Measurements from ENCODE around the gene JAK1. TPM values are rescaled to one million over a fixed set of nuclear protein-coding genes. Genes with fewer than 3 reads are reported as not detected.

JAK1 gene
- total RNA-seq, 2 experiments from 2014 or later = 213 to 236 TPM

DNA sequence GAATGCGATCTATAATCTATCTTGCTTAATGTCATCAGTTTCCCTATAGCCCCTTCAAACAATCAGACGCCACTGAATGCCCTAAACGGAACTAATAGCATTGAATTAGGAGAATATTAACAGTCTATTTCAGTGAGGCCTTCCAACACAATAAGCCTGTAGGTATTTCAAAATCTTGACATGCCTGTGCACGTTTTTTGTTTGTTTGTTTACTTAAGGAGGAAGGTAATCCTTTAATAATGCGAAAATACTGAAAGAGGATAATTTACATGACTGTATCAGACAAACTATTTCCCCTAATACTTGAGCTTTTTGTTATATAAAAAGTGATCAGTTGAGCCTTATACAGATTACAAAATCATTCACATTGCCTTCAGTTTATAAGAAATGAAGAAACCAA, 29.0 kb upstream of the JAK1 start:
- H3K36me3 Mint-ChIP-seq = peaks cover 9% of the 10 kb centered on the region
- ATAC-seq (ENCODE audit: low read depth) (no peak), DNase-seq (no peak)
- H3K27ac Mint-ChIP-seq = no peak overlapping the region
- no peak overlapping the region for H3K4me3 Mint-ChIP-seq
- H3K9me3 Mint-ChIP-seq = peaks cover 6% of the 10 kb centered on the region
- POLR2A ChIA-PET = no interaction called here
- H3K4me1 Mint-ChIP-seq = no peaks in the 10 kb centered on the region
- H3K27me3 Mint-ChIP-seq = no peaks in the 10 kb centered on the region

GRCh38 chr1:64986903-64987871, 20.8 kb upstream of the JAK1 start:
- Mint-ChIP-seq H3K27me3 (peaks cover 3% of the 10 kb centered on the region), H3K4me3 (no peak overlapping the region), H3K36me3 (no peaks in the 10 kb centered on the region), H3K4me1 (peaks cover 6% of the 10 kb centered on the region), H3K9me3 (no peaks in the 10 kb centered on the region), H3K27ac (no peak overlapping the region)
- POLR2A ChIA-PET = no interaction called here
- no peak for DNase-seq
- ATAC-seq (ENCODE audit: low read depth) = no peak

DNA sequence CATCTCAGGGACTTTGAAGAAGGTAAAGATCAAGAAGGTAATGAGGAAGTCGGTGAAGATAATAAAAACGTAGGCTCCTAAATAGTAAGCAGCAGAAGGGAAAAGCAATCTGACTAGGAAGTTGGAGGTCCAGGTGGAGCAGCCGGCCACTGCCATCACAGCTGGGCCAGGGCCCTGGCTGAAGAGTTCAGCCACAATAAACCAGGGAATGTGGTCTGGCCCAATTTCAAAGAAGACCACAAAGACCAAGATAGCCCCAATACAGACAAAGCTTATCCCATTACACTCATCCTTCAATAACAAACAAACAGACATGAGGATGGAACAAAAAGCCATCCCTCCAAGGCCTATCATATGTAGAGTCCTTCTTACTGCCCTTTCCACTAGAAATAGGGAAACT, 18.4 kb upstream of the JAK1 start:
- DNase-seq (no peak), ATAC-seq (ENCODE audit: low read depth) (no peak)
- no peaks in the 10 kb centered on the region for H3K9me3 Mint-ChIP-seq
- no peak overlapping the region for H3K27ac Mint-ChIP-seq
- no peaks in the 10 kb centered on the region for H3K36me3 Mint-ChIP-seq
- peaks cover 17% of the 10 kb centered on the region for H3K4me1 Mint-ChIP-seq
- POLR2A ChIA-PET = interaction anchor here (0.6 kb wide), 1 partner anchor 24 kb away, joined by 5 read pairs; no protein-coding TSS in a partner anchor
- H3K27me3 Mint-ChIP-seq = peaks cover 2% of the 10 kb centered on the region
- H3K4me3 Mint-ChIP-seq = no peak overlapping the region

DNA sequence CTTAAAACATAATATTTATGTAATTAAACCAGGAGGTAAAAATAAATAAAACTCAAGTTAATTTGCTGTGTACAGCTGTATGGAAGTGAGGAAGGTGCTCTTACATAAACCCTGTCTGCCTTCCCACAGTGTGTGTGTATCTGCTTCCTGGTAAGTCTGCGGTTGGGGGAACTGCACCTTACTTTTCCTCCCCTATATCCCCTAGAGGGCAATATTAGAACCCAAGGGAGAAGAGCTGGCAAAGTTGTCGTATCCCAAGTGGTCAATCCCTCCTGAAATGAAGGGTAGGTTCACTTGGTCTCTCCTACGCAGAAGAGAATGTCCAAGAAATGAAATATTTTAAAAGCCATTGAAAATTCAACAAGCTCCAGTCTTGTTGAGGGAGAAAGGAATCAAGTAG, 17.8 kb upstream of the JAK1 start:
- ATAC-seq (ENCODE audit: low read depth) = no peak
- H3K4me1 Mint-ChIP-seq = peaks cover 17% of the 10 kb centered on the region
- POLR2A ChIA-PET = no interaction called here
- no peak overlapping the region for H3K4me3 Mint-ChIP-seq
- H3K27ac Mint-ChIP-seq = no peak overlapping the region
- peaks cover 2% of the 10 kb centered on the region for H3K27me3 Mint-ChIP-seq
- H3K36me3 Mint-ChIP-seq = no peaks in the 10 kb centered on the region
- no peaks in the 10 kb centered on the region for H3K9me3 Mint-ChIP-seq
- DNase-seq = no peak

DNA sequence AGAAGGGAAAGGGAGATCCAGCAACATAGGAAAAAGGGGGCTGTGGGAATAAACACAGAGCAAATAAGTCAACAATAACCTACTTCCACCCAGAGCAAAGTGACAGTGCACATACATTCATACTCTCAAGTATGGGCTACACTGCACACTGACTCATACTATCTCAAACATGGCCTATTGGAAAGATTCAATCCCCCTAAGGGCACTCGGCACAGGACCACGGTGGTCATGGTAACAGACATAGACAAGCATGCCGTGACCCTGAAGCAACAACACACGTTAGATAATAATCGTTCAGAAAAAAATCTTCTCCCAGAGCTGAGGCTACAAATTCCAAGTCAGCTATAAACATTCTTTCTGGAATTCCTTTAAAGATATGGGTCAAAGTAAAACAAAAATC, 16.8 kb upstream of the JAK1 start:
- Mint-ChIP-seq H3K27me3 (peaks cover 2% of the 10 kb centered on the region), H3K4me3 (no peak overlapping the region), H3K27ac (no peak overlapping the region), H3K9me3 (no peaks in the 10 kb centered on the region), H3K4me1 (peaks cover 17% of the 10 kb centered on the region), H3K36me3 (no peaks in the 10 kb centered on the region)
- DNase-seq = no peak
- POLR2A ChIA-PET = no interaction called here
- ATAC-seq (ENCODE audit: low read depth) = no peak

DNA sequence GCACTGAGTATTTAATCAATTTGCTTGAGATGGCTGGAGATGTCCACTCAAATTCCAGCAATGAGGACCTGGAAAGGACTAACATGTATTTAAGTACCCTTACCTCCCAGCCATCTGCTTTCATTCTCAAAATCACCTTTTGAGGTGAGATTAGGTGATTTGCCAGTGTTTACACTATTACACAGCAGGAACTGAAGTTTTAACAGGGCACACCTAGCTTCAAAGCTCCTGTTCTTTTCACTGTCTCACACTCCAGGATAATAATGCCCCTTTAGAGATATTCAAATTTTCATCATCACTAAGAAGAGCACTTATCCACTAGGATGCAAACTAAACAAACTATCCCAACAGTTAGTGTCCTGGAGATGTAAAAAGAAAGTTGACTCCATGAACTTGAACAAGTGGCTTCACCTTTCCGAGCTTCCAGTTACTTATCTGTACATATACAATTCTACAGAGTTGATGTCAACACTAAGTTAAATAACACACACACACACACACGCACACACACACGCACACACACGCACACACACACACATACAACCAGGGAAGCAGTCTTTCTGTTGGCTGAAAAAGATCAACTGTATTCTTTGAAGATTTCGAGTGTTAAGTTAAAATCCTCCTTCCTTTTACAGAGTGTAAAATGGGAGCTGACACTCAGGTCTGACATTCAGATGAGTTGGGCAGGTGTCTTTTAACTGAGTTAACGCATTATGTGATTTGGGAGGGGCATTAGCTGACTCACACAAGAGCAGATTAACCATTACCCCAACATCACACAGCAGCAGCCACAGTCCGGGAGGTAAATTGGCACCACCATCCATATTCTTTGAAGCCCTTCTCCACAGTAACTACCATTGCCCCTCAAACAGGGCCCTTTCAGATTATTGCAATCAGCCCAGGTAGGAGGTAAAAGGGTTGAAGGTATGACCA, 15.5 kb upstream of the JAK1 start:
- ATAC-seq (ENCODE audit: low read depth) (no peak), DNase-seq (no peak)
- Mint-ChIP-seq H3K4me3 (no peak overlapping the region), H3K36me3 (no peaks in the 10 kb centered on the region), H3K4me1 (peaks cover 17% of the 10 kb centered on the region), H3K27ac (no peak overlapping the region), H3K27me3 (peaks cover 2% of the 10 kb centered on the region), H3K9me3 (no peaks in the 10 kb centered on the region)
- POLR2A ChIA-PET = no interaction called here

DNA sequence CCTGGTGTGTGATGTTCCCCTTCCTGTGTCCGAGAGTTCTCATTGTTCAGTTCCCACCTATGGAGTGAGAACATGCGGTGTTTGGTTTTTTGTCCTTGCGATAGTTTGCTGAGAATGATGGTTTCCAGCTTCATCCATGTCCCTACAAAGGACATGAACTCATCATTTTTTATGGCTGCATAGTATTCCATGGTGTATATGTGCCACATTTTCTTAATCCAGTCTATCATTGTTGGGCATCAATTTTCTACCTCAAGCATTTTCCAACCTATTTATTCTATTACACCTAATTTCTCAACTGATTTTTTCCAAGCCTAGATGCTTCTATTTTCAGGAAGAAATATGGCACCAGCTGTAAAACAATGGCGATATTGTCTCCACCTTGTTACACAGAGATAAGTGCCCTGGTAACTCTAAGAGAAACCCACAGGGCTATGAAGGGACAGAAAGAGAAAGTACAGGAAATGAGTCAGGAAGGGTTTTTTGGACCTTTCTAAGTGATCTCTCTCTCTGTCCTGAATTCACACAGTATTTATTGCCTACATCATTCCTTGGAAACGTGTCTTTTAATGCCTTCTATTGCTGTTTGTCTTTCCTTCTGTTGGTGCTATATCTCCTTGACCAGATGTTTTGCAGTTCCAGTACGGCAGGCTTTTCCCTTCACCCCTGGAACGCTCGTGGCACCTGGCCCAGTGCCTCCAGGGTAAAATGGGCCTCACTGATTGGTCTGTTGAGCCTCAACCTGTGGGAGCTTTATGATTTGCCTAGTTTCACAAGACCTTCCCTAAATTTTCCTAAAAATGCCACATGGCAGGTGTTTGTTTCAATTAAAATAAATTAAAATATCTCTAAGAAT, 14.6 kb upstream of the JAK1 start:
- peaks cover 5% of the 10 kb centered on the region for H3K27me3 Mint-ChIP-seq
- DNase-seq = no peak
- no peaks in the 10 kb centered on the region for H3K36me3 Mint-ChIP-seq
- peak; percentile 52 for ATAC-seq (ENCODE audit: low read depth)
- no peak overlapping the region for H3K27ac Mint-ChIP-seq
- H3K4me1 Mint-ChIP-seq = peaks cover 17% of the 10 kb centered on the region
- no peak overlapping the region for H3K4me3 Mint-ChIP-seq
- POLR2A ChIA-PET = no interaction called here
- no peaks in the 10 kb centered on the region for H3K9me3 Mint-ChIP-seq

DNA sequence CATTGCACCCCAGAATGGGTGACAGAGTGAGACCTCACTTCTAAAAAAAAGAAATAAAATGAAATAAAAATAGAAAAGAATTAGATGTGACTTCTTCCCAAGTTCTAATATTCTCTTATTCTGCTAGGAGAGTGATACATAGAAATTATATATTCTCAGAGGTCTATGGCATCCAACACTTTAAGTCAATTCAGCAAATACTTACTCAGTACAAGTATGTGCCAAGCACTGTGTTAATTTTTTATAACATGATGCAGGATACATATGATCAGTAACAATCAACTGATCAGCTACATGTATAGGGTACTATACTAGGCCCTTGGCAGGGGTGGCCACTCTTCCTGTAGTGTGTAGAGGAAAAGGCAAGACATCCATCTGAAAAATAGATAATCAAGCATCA, 13.0 kb upstream of the JAK1 start:
- Mint-ChIP-seq H3K36me3 (no peaks in the 10 kb centered on the region), H3K27ac (no peak overlapping the region), H3K4me1 (peaks cover 15% of the 10 kb centered on the region), H3K4me3 (no peak overlapping the region), H3K27me3 (peaks cover 5% of the 10 kb centered on the region), H3K9me3 (no peaks in the 10 kb centered on the region)
- POLR2A ChIA-PET = interaction anchor here (0.6 kb wide), 1 partner anchor 12 kb away, joined by 3 read pairs; no protein-coding TSS in a partner anchor
- no peak for DNase-seq
- no peak for ATAC-seq (ENCODE audit: low read depth)

GRCh38 chr1:64976361-64976760, 10.0 kb upstream of the JAK1 start:
- ATAC-seq (ENCODE audit: low read depth) (no peak), DNase-seq (no peak)
- Mint-ChIP-seq H3K4me3 (no peak overlapping the region), H3K27me3 (peaks cover 3% of the 10 kb centered on the region), H3K27ac (no peak overlapping the region), H3K9me3 (no peaks in the 10 kb centered on the region), H3K36me3 (no peaks in the 10 kb centered on the region), H3K4me1 (peaks cover 9% of the 10 kb centered on the region)
- POLR2A ChIA-PET = no interaction called here

DNA sequence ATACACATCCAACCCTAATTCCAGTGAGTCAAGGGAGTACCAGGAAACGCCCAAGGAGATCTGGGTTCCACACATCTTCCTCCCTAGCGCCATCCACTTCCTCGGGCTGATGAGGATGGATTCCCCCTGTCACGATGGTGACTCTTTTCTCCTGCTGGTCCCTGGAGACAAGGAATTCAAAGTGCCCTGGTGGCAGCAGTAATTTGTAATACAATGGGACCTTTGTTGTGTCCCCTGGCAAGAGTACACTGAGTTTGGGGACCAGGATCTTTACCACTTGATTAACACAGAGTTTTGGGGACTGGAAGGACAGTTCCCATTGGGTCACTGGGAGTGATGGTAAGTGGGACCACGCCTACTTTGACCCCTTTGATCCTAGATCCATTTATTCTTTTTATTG, 9.4 kb upstream of the JAK1 start:
- Mint-ChIP-seq H3K36me3 (no peaks in the 10 kb centered on the region), H3K4me1 (peaks cover 3% of the 10 kb centered on the region), H3K27me3 (peaks cover 3% of the 10 kb centered on the region), H3K4me3 (no peak overlapping the region), H3K27ac (no peak overlapping the region), H3K9me3 (no peaks in the 10 kb centered on the region)
- no peak for ATAC-seq (ENCODE audit: low read depth)
- POLR2A ChIA-PET = no interaction called here
- DNase-seq = no peak

- H3K27ac Mint-ChIP-seq = no peak overlapping the region
- no peak overlapping the region for H3K4me3 Mint-ChIP-seq
- H3K27me3 Mint-ChIP-seq = peaks cover 3% of the 10 kb centered on the region
- no peaks in the 10 kb centered on the region for H3K36me3 Mint-ChIP-seq
- no peaks in the 10 kb centered on the region for H3K9me3 Mint-ChIP-seq
- DNase-seq (no peak), ATAC-seq (ENCODE audit: low read depth) (no peak)
- no peaks in the 10 kb centered on the region for H3K4me1 Mint-ChIP-seq
- POLR2A ChIA-PET = interaction anchor here (0.6 kb wide), 1 partner anchor 11 kb away, joined by 3 read pairs; no protein-coding TSS in a partner anchor
Observed at GRCh38 chr1:64975127-64975526, 8.8 kb upstream of the JAK1 start.

- POLR2A ChIA-PET = interaction anchor here (0.6 kb wide), 1 partner anchor 12 kb away, joined by 3 read pairs; no protein-coding TSS in a partner anchor
- DNase-seq = no peak
- peaks cover 3% of the 10 kb centered on the region for H3K27me3 Mint-ChIP-seq
- no peaks in the 10 kb centered on the region for H3K9me3 Mint-ChIP-seq
- ATAC-seq (ENCODE audit: low read depth) = no peak
- H3K27ac Mint-ChIP-seq = no peak overlapping the region
- no peak overlapping the region for H3K4me3 Mint-ChIP-seq
- no peaks in the 10 kb centered on the region for H3K36me3 Mint-ChIP-seq
- H3K4me1 Mint-ChIP-seq = peaks cover 2% of the 10 kb centered on the region
Observed at GRCh38 chr1:64974288-64974825, 8.0 kb upstream of the JAK1 start.
